Hematopoietic multipotent progenitor cell treated with erythropoietin and hydrocortisone succinate and interleukin-3 and kit ligand, for 4 days (in vitro differentiated cells): ENCODE data around the gene TRPM2.
A peak's percentile ranks its signal among the peaks of the same experiment; 100 is the strongest.

Experiments used
- DNase-seq: peaks from one replicate; pipeline ENCODE4 v3.0.0-alpha.2; 2015

TRPM2 gene

GRCh38 chr21:44471341-44471740, 117.9 kb downstream of the TRPM2 start:
- no peak for DNase-seq

- DNase-seq, result no peak
Observed at GRCh38 chr21:44471996-44472395, 118.6 kb downstream of the TRPM2 start.

GRCh38 chr21:44473915-44474555, 120.6 kb downstream of the TRPM2 start:
- DNase-seq, result no peak

GRCh38 chr21:44475266-44475845, 121.9 kb downstream of the TRPM2 start:
- no peak for DNase-seq

GRCh38 chr21:44477131-44477530, 123.7 kb downstream of the TRPM2 start:
- DNase-seq, result no peak

GRCh38 chr21:44477712-44478111, 124.3 kb downstream of the TRPM2 start:
- DNase-seq, result no peak

GRCh38 chr21:44478124-44478800, 124.8 kb downstream of the TRPM2 start:
- no peak for DNase-seq

- DNase-seq, result no peak
Observed at GRCh38 chr21:44478801-44479167, 125.4 kb downstream of the TRPM2 start.

GRCh38 chr21:44479556-44480199, 126.3 kb downstream of the TRPM2 start:
- peak; percentile 31 for DNase-seq

GRCh38 chr21:44480200-44481053, 127.0 kb downstream of the TRPM2 start:
- DNase-seq, result no peak

- DNase-seq, result peak; percentile 20
Observed at GRCh38 chr21:44482581-44483287, 129.3 kb downstream of the TRPM2 start.

- no peak for DNase-seq
Observed at GRCh38 chr21:44483288-44484237, 130.1 kb downstream of the TRPM2 start.

GRCh38 chr21:44484498-44485253, 131.3 kb downstream of the TRPM2 start:
- no peak for DNase-seq

- peak; percentile 38 for DNase-seq
Observed at GRCh38 chr21:44485254-44485793, 131.9 kb downstream of the TRPM2 start.

- no peak for DNase-seq
Observed at GRCh38 chr21:44485796-44486195, 132.4 kb downstream of the TRPM2 start.

GRCh38 chr21:44486302-44486701, 132.9 kb downstream of the TRPM2 start:
- no peak for DNase-seq

- peak; percentile 47 for DNase-seq
Observed at GRCh38 chr21:44487831-44488230, 134.4 kb downstream of the TRPM2 start.

- no peak for DNase-seq
Observed at GRCh38 chr21:44489962-44490361, 136.5 kb downstream of the TRPM2 start.

- no peak for DNase-seq
Observed at GRCh38 chr21:44490405-44490804, 137.0 kb downstream of the TRPM2 start.

GRCh38 chr21:44490816-44491215, 137.4 kb downstream of the TRPM2 start:
- no peak for DNase-seq
